NB4 (cell line): ENCODE data around the gene TRIM2.
A peak's percentile ranks its signal among the peaks of the same experiment; 100 is the strongest.

ENCODE experiments used
- DNase-seq: peaks from one replicate; pipeline ENCODE4 v3.0.0; 2010; ENCODE audit warnings: low read depth
- H3K4me3 ChIP-seq: one replicate; pipeline ENCODE4 v1.5.1; 2011; ENCODE audit warnings: mild to moderate bottlenecking, low read depth, low read length, moderate library complexity
- CTCF ChIP-seq: IDR thresholded peaks from one replicate; pipeline ENCODE4 v1.5.1; 2012; ENCODE audit warnings: low read depth, low read length
- MAX ChIP-seq: IDR thresholded peaks from 2 replicates; pipeline ENCODE4 v1.6.1; 2011; ENCODE audit warnings: low read depth, low read length
- MYC ChIP-seq: IDR thresholded peaks from 2 replicates; pipeline ENCODE4 v1.6.1; 2011; ENCODE audit warnings: low read depth, low read length
- POLR2A ChIP-seq: IDR thresholded peaks from 2 replicates; pipeline ENCODE4 v1.6.1; 2011; ENCODE audit warnings: mild to moderate bottlenecking; ENCODE audit not compliant: insufficient read length; ENCODE audit errors: extremely low read depth

TRIM2 gene

GRCh38 chr4:153244969-153245368 lies 40.7 kb downstream of the TRIM2 start:
- no peak overlapping the region for H3K4me3 ChIP-seq
- TF ChIP-seq CTCF, result no peak
- DNase-seq, result no peak

- no peak overlapping the region for H3K4me3 ChIP-seq
- TF ChIP-seq MAX, result no peak
- no peak for TF ChIP-seq MYC
- TF ChIP-seq POLR2A, result no peak
- no peak for TF ChIP-seq CTCF
- DNase-seq, result no peak
Measured at GRCh38 chr4:153245775-153246174, 41.5 kb downstream of the TRIM2 start.

- TF ChIP-seq POLR2A, result no peak
- no peak for TF ChIP-seq MAX
- no peak for TF ChIP-seq CTCF
- no peak for TF ChIP-seq MYC
- H3K4me3 ChIP-seq, result no peak overlapping the region
- DNase-seq, result no peak
Measured at GRCh38 chr4:153246446-153247115, 42.3 kb downstream of the TRIM2 start.

- TF ChIP-seq POLR2A (no peak), MYC (no peak), CTCF (no peak), MAX (no peak)
- DNase-seq, result no peak
- H3K4me3 ChIP-seq, result no peak overlapping the region
Measured at GRCh38 chr4:153247116-153247490, 42.9 kb downstream of the TRIM2 start.

GRCh38 chr4:153248641-153249198 lies 44.5 kb downstream of the TRIM2 start:
- DNase-seq, result no peak
- TF ChIP-seq POLR2A (no peak), MAX (no peak)
- H3K4me3 ChIP-seq, result peak overlapping the region; percentile 49

- peak; percentile 55 for DNase-seq
- peak overlapping the region; percentile 49 for H3K4me3 ChIP-seq
- no peak for TF ChIP-seq MAX
- no peak for TF ChIP-seq CTCF
- TF ChIP-seq POLR2A, result no peak
- no peak for TF ChIP-seq MYC
Measured at GRCh38 chr4:153249199-153250041, 45.2 kb downstream of the TRIM2 start.
